SU-DHL-6 (cell line): Measurements from ENCODE around the gene ZNF552.
"Not testable (repeated sequence)": the region's sequence is repeated elsewhere in the genome, so short reads cannot be mapped to it uniquely, and the experiment has no call there.

Experiments
- H2AFZ ChIP-seq: fragments of 200-600 bp; sonication (generic); 2 replicates; pipeline ENCODE4 v1.6.1; 2014; ENCODE audit warnings: low read depth, mild to moderate bottlenecking, moderate library complexity, mixed read lengths, antibody characterized with exemption, low read length; ENCODE audit not compliant: severe bottlenecking
- H3F3A ChIP-seq: fragments of 200-600 bp; shearing (Covaris generic); 2 replicates; pipeline ENCODE4 v1.6.0; 2016; ENCODE audit warnings: antibody characterized with exemption, mild to moderate bottlenecking; ENCODE audit not compliant: insufficient read depth
- H3K27ac ChIP-seq: fragments of 200-600 bp; sonication (generic); 2 replicates; pipeline ENCODE4 v1.5.1; 2016; ENCODE audit warnings: low read depth, mild to moderate bottlenecking, low read length, moderate library complexity, mixed read lengths
- H3K27me3 ChIP-seq: fragments of 200-600 bp; sonication (generic), shearing (Covaris generic); 2 replicates; pipeline ENCODE4 v1.6.0; 2014; ENCODE audit warnings: mild to moderate bottlenecking, low read length
- H3K36me3 ChIP-seq: fragments of 200-600 bp; sonication (generic); 2 replicates; pipeline ENCODE4 v1.6.1; 2014; ENCODE audit warnings: mild to moderate bottlenecking, low read length, mixed read lengths
- H3K4me2 ChIP-seq: fragments of 300-600, 200-600 bp; shearing (Covaris generic), sonication (generic); 2 replicates; pipeline ENCODE4 v1.6.0; 2014; ENCODE audit warnings: low read length, low read depth, mild to moderate bottlenecking; ENCODE audit not compliant: poor library complexity, severe bottlenecking
- H3K4me3 ChIP-seq: fragments of 200-600 bp; sonication (generic); 2 replicates; pipeline ENCODE4 v1.5.1; 2014; ENCODE audit warnings: antibody characterized with exemption, low read length, mild to moderate bottlenecking, mixed read lengths; ENCODE audit not compliant: insufficient read depth, poor library complexity, severe bottlenecking
- H3K79me2 ChIP-seq: fragments of 200-600 bp; sonication (generic); 2 replicates; pipeline ENCODE4 v1.6.1; 2014; ENCODE audit warnings: mild to moderate bottlenecking, low read length, moderate library complexity; ENCODE audit not compliant: insufficient read depth
- H3K9ac ChIP-seq: fragments of 200-600 bp; sonication (generic); 2 replicates; pipeline ENCODE4 v1.7.0; 2014; ENCODE audit warnings: mild to moderate bottlenecking, low read length
- H3K9me2 ChIP-seq: fragments of 200-600 bp; sonication (generic); replicated peaks from 2 replicates; pipeline ENCODE4 v1.6.1; 2014; ENCODE audit warnings: low read length; ENCODE audit not compliant: insufficient read depth
- H3K9me3 ChIP-seq: fragments of 200-600 bp; sonication (generic); 2 replicates; pipeline ENCODE4 v1.6.1; 2014; ENCODE audit warnings: low read length, mixed read lengths; ENCODE audit not compliant: insufficient read depth
- H4K20me1 ChIP-seq: fragments of 200-600 bp; sonication (generic); 2 replicates; pipeline ENCODE4 v1.6.1; 2014; ENCODE audit warnings: low read depth, mild to moderate bottlenecking, antibody characterized with exemption, low read length, moderate library complexity, mixed read lengths
- EZH2phosphoT487 ChIP-seq: fragments of 200-600 bp; sonication (generic), shearing (Covaris generic); conservative IDR thresholded peaks from 2 replicates; pipeline ENCODE4 v1.6.1; 2018; ENCODE audit warnings: mild to moderate bottlenecking, antibody characterized with exemption, low read length, moderate library complexity, mixed read lengths
- TF ChIP-seq, protein P1 (sequence below): fragments of 200-600 bp; sonication (generic); IDR thresholded peaks from one replicate; pipeline ENCODE4 v1.5.1; 2017; ENCODE audit warnings: antibody characterized with exemption, mild to moderate bottlenecking, low read length, moderate library complexity; ENCODE audit not compliant: insufficient read depth, poor library complexity, severe bottlenecking

The ZNF552 gene

DNA sequence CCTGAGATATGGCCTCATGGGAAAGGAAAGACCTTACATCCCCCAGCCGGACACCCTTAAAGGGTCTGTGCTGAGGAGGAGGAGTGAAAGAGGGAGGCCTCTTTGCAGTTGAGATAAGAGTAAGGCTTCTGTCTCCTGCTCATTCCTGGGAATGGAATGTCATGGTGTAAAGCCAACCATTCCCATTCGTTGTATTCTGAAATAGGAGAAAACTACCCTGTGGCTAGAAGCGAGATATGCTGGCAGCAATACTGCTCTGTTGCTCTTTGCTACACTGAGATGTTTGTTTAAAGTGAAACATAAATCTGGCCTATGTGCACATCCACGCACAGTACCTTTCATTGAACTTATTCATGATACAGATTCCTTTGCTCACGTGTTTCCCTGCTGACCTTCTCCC lies 14.6 kb upstream of the ZNF552 start:
- no peak overlapping the region for H3K4me2 ChIP-seq
- TF ChIP-seq, protein P1, sequence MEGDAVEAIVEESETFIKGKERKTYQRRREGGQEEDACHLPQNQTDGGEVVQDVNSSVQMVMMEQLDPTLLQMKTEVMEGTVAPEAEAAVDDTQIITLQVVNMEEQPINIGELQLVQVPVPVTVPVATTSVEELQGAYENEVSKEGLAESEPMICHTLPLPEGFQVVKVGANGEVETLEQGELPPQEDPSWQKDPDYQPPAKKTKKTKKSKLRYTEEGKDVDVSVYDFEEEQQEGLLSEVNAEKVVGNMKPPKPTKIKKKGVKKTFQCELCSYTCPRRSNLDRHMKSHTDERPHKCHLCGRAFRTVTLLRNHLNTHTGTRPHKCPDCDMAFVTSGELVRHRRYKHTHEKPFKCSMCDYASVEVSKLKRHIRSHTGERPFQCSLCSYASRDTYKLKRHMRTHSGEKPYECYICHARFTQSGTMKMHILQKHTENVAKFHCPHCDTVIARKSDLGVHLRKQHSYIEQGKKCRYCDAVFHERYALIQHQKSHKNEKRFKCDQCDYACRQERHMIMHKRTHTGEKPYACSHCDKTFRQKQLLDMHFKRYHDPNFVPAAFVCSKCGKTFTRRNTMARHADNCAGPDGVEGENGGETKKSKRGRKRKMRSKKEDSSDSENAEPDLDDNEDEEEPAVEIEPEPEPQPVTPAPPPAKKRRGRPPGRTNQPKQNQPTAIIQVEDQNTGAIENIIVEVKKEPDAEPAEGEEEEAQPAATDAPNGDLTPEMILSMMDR: no peak
- TF ChIP-seq EZH2phosphoT487: no peak
- H3K9ac ChIP-seq: no peak overlapping the region
- no peaks in the 10 kb centered on the region for H3K9me2 ChIP-seq
- H3K79me2 ChIP-seq: peaks cover 79% of the 10 kb centered on the region
- H3K9me3 ChIP-seq: no peaks in the 10 kb centered on the region
- no peaks in the 10 kb centered on the region for H3F3A ChIP-seq
- no peak overlapping the region for H3K27ac ChIP-seq
- H2AFZ ChIP-seq: no peak overlapping the region
- no peaks in the 10 kb centered on the region; the same call in 1 of the 2 replicates for H4K20me1 ChIP-seq
- no peak overlapping the region for H3K4me3 ChIP-seq
- H3K27me3 ChIP-seq: no peaks in the 10 kb centered on the region
- no peaks in the 10 kb centered on the region for H3K36me3 ChIP-seq

GRCh38 chr19:57825511-57825910 lies 10.8 kb upstream of the ZNF552 start:
- no peak overlapping the region for H2AFZ ChIP-seq
- H3K79me2 ChIP-seq: peaks cover 93% of the 10 kb centered on the region
- no peak overlapping the region for H3K27ac ChIP-seq
- no peak for TF ChIP-seq EZH2phosphoT487
- TF ChIP-seq, protein P1: no peak
- H3K27me3 ChIP-seq: no peaks in the 10 kb centered on the region
- no peaks in the 10 kb centered on the region for H3K36me3 ChIP-seq
- no peak overlapping the region for H3K9ac ChIP-seq
- H3K4me3 ChIP-seq: no peak overlapping the region
- no peaks in the 10 kb centered on the region for H3K9me3 ChIP-seq
- no peaks in the 10 kb centered on the region for H3K9me2 ChIP-seq
- H4K20me1 ChIP-seq: no peaks in the 10 kb centered on the region; the same call in 1 of the 2 replicates
- H3K4me2 ChIP-seq: no peak overlapping the region
- H3F3A ChIP-seq: no peaks in the 10 kb centered on the region

DNA sequence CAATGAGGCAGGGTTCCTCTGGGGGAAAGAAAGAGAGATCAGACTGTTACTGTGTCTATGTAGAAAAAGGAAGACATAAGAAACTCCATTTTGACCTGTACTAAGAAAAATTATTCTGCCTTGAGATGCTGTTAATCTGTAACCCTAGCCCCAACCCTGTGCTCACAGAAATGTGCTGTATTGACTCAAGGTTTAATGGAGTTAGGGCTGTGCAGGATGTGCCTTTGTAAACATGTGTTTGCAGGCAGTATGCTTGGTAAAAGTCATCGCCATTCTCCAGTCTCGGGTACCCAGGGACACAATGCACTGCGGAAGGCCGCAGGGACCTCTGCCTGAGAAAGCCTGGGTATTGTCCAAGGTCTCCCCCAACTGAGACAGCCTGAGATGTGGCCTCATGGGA lies 8.9 kb upstream of the ZNF552 start:
- H3K4me2 ChIP-seq, H4K20me1 ChIP-seq: not testable (repeated sequence)

DNA sequence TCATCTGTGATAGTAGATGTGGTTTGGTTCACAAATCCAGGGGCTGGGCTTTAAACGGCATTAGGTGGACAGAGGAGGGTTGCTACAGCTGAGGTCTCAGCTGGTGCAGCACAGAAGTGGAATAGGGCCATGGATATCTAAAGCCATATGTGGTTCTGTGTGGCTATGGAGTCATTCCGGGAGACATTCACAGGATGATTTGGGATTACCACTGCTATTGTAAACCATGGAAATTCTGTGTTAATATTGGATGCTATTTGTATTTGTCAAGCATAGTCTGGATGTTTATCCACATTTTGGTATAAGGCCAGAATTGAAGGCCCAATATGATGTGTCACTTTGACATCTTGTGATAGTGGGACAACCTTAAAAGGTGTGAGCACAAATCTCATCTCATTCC lies 8.4 kb upstream of the ZNF552 start:
- H3K4me3 ChIP-seq, H3K36me3 ChIP-seq, H3K27me3 ChIP-seq, H3K9me2 ChIP-seq, H3K9me3 ChIP-seq, H2AFZ ChIP-seq, H3K9ac ChIP-seq, H4K20me1 ChIP-seq, H3F3A ChIP-seq, H3K27ac ChIP-seq, H3K4me2 ChIP-seq: not testable (repeated sequence)
- peaks cover 83% of the 10 kb centered on the region for H3K79me2 ChIP-seq

More for the DNA sequence above, 8.9 kb upstream of the ZNF552 start:
- H3K79me2 ChIP-seq: peaks cover 87% of the 10 kb centered on the region
- H3K36me3 ChIP-seq, H3K9me2 ChIP-seq, H3K27me3 ChIP-seq, H3K9me3 ChIP-seq, H3K9ac ChIP-seq, H2AFZ ChIP-seq, H3F3A ChIP-seq, H3K27ac ChIP-seq, H3K4me3 ChIP-seq: not testable (repeated sequence)

DNA sequence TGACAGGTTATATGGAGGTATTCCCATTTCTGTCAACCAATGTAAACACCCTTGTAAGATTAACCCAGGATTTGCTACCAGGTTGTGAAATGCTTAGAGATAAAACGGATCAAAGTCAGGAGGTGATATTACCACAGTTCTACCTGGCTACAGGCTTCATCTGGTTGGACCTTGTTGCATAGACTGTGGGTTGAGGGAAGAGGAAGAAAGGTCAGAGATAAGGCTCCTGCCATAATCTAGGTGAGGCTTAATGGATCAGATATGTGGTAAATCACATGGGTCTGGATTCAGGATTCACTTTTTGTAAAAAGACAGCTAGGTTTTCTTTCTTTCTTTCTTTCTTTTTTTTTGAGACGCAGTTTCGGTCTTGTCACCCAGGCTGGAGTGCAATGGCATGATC lies 6.8 kb upstream of the ZNF552 start:
- H3K27ac ChIP-seq, H3F3A ChIP-seq, H3K9ac ChIP-seq, H3K9me3 ChIP-seq, H4K20me1 ChIP-seq, H3K4me3 ChIP-seq, H3K9me2 ChIP-seq, H2AFZ ChIP-seq, H3K4me2 ChIP-seq, H3K27me3 ChIP-seq, H3K36me3 ChIP-seq: not testable (repeated sequence)
- peaks cover 72% of the 10 kb centered on the region for H3K79me2 ChIP-seq

GRCh38 chr19:57821095-57821494 lies 6.4 kb upstream of the ZNF552 start:
- H2AFZ ChIP-seq, H3K9me2 ChIP-seq, H3K36me3 ChIP-seq, H3K27me3 ChIP-seq, H3K27ac ChIP-seq, H4K20me1 ChIP-seq, H3K9me3 ChIP-seq, H3F3A ChIP-seq: not testable (repeated sequence)
- Histone ChIP-seq H3K4me3 (peak overlapping the region; percentile 93), H3K4me2 (peak overlapping the region; percentile 71), H3K9ac (peak overlapping the region; percentile 94), H3K79me2 (peaks cover 68% of the 10 kb centered on the region)
